ENCODE measurements around the gene CERS2. TPM values are rescaled to one million over a fixed set of nuclear protein-coding genes. Genes with fewer than 3 reads are reported as not detected.

Gene CERS2
- total and polyA plus RNA-seq, 2 of the 8 experiments (the other 6 are each of a cell fraction or from before 2014, with no cell fraction given): 216 to 237 TPM

DNA sequence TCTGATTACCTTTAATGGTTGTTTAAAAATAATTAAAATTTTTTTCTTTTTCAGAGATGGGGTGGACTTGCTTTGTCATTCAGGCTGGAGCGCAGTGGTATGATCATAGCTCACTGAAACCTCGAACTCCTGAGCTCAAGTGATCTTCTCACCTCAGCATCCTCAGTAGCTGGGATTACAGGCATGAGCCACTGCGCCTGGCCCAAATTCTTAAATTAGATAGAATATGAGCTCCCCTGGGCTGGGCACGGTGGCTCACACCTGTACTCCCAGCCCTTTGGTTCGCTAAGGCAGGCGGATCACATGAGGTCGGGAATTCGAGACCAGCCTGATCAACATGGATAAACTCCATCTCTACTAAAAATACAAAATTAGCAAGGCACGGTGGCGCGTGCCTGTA is 17.0 kb downstream of the CERS2 start:
- Histone ChIP-seq H3K9me3 (ENCODE audit: insufficient read depth in 2 of 2, low read depth in 1 of 2, low read length in 1 of 2) (no peaks in the 10 kb centered on the region), H3K4me1 (replicated peaks in 1 of 4; ENCODE audit: control insufficient read depth in 3 of 4, insufficient read depth in 4 of 4, low read length in 3 of 4) (no peaks in the 10 kb centered on the region), H2BK5ac (ENCODE audit: low read depth, low read length) (no peak overlapping the region), H2AFZ (ENCODE audit: low read length) (no peak overlapping the region), H4K91ac (replicated peaks; ENCODE audit: insufficient read length, low read length) (no peak overlapping the region), H3K23me2 (ENCODE audit: low read depth, low read length) (no peaks in the 10 kb centered on the region), H4K20me1 (replicated peaks in 1 of 2; ENCODE audit: control insufficient read depth in 1 of 2, insufficient read depth in 2 of 2, low read length in 2 of 2) (peaks cover 0 to 2% of the 10 kb centered on the region in 2 experiments), H3K56ac (replicated peaks; ENCODE audit: insufficient read length, low read depth, low read length) (no peak overlapping the region), H3K27me3 (replicated peaks in 1 of 4; ENCODE audit: control insufficient read depth in 3 of 4, extremely low read depth in 1 of 4, insufficient read depth in 3 of 4, low read length in 3 of 4) (no peaks in the 10 kb centered on the region), H3K79me1 (ENCODE audit: low read depth, low read length) (no peaks in the 10 kb centered on the region), H2BK15ac (ENCODE audit: low read length) (no peak overlapping the region), H2BK12ac (ENCODE audit: low read depth, low read length) (no peak overlapping the region), H3K27ac (ENCODE audit: low read depth, low read length) (no peak overlapping the region), H3K4me3 (ENCODE audit: extremely low read depth in 1 of 4, insufficient read depth in 2 of 4, low read depth in 3 of 4, low read length in 4 of 4) (no peak overlapping the region), H4K8ac (ENCODE audit: extremely low read depth, insufficient read depth, low read length) (no peak overlapping the region), H3K36me3 (ENCODE audit: control insufficient read depth in 2 of 4, insufficient read depth in 4 of 4, low read length in 3 of 4) (peaks cover 12 to 68% (median 45%) of the 10 kb centered on the region in 4 experiments), H3K9ac (replicated peaks in 1 of 4; ENCODE audit: extremely low read depth in 1 of 4, low read depth in 3 of 4, low read length in 3 of 4) (no peak overlapping the region), H2BK120ac (replicated peaks; ENCODE audit: low read depth, low read length) (no peak overlapping the region), H3K14ac (ENCODE audit: insufficient read length) (no peak overlapping the region), H3K18ac (ENCODE audit: extremely low read depth, low read length) (no peak overlapping the region), H3K4ac (replicated peaks; ENCODE audit: insufficient read length, low read depth, low read length) (no peak overlapping the region), H3K23ac (ENCODE audit: insufficient read length) (no peak overlapping the region), H4K5ac (ENCODE audit: insufficient read length, low read depth, low read length) (no peak overlapping the region), H3K79me2 (ENCODE audit: control insufficient read depth in 1 of 2, insufficient read depth in 2 of 2, low read length in 2 of 2) (no peaks in the 10 kb centered on the region), H2BK20ac (ENCODE audit: low read length) (no peak overlapping the region), H2AK5ac (ENCODE audit: low read depth, low read length) (no peak overlapping the region), H3K4me2 (ENCODE audit: insufficient read depth in 1 of 2, low read depth in 2 of 2, low read length in 2 of 2) (no peak overlapping the region)
- ChIA-PET POLR2A (ENCODE audit: partially characterized antibody) (interaction anchor here (0.6 to 14.5 kb wide), 9 partner anchors 9 to 63 kb away, joined by 3 to 126 read pairs (median 3); partner anchors contain the start of gene CERS2), CTCF (ENCODE audit: partially characterized antibody) (interaction anchor here (0.6 to 3.7 kb wide), 12 partner anchors 8 to 221 kb away, joined by 3 to 25 read pairs (median 3); partner anchors contain the start of gene MINDY1)
- DNase-seq (ENCODE audit: low read depth in 1 of 2, low spot score in 2 of 2) (no peak), FAIRE-seq (no peak)
- 96% methylated on average over 11 of the region's 11 CpGs; no CpG with 5 or more reads in 1 of the 2 experiments for WGBS, 2 experiments (ENCODE audit: extremely low coverage in 1 of 2, insufficient coverage in 1 of 2, insufficient read length in 1 of 2, insufficient replicate concordance in 2 of 2, low coverage in 1 of 2, low lambda C conversion rate in 2 of 2, missing lambda C conversion rate in 1 of 2)
- TF ChIP-seq TBP (IDR thresholded peaks at IDR 0.05; ENCODE audit: low read depth, low read length) (no peak), KDM1A (IDR thresholded peaks at IDR 0.05; ENCODE audit: borderline replicate concordance, low read length) (no peak), KDM5A (IDR thresholded peaks at IDR 0.05; ENCODE audit: low read length) (no peak), EGR1 (IDR thresholded peaks at IDR 0.05; ENCODE audit: borderline replicate concordance, low read depth, low read length) (no peak), SIX5 (IDR thresholded peaks at IDR 0.05; ENCODE audit: low read depth, low read length) (no peak), PHF8 (conservative IDR thresholded peaks at IDR 0.05; ENCODE audit: low read depth, low read length) (no peak), NRF1 (IDR thresholded peaks at IDR 0.05; ENCODE audit: low read depth, low read length) (no peak), CTBP2 (IDR thresholded peaks at IDR 0.05; ENCODE audit: borderline replicate concordance, insufficient read depth, insufficient read length, low read length) (no peak), BRCA1 (IDR thresholded peaks at IDR 0.05; ENCODE audit: low read depth, low read length) (no peak), EZH2 (IDR thresholded peaks at IDR 0.05; ENCODE audit: low read depth, low read length, severe bottlenecking) (no peak), RBBP5 (IDR thresholded peaks at IDR 0.05; ENCODE audit: borderline replicate concordance, low read depth, low read length) (no peak), EP300 (IDR thresholded peaks at IDR 0.05; ENCODE audit: borderline replicate concordance in 1 of 2, low read depth in 2 of 2, low read length in 2 of 2) (no peak)
- TF ChIP-seq, protein P1, sequence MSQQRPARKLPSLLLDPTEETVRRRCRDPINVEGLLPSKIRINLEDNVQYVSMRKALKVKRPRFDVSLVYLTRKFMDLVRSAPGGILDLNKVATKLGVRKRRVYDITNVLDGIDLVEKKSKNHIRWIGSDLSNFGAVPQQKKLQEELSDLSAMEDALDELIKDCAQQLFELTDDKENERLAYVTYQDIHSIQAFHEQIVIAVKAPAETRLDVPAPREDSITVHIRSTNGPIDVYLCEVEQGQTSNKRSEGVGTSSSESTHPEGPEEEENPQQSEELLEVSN (IDR thresholded peaks at IDR 0.05): no peak

Measured in H1 (cell line).